ENCODE measurements around the gene SYT17.
"Not testable (repeated sequence)": the region's sequence is repeated elsewhere in the genome, so short reads cannot be mapped to it uniquely, and the experiment has no call there.

Gene SYT17

GRCh38 chr16:19174478-19174877 is 6.4 kb downstream of the SYT17 start:
- no peak for DNase-seq

GRCh38 chr16:19175492-19176262 is 7.6 kb downstream of the SYT17 start:
- no peak for DNase-seq

GRCh38 chr16:19177111-19177739 is 9.2 kb downstream of the SYT17 start:
- DNase-seq = no peak

- peak; percentile 42 for DNase-seq
These were observed 11.8 kb downstream of the SYT17 start for GRCh38 chr16:19179546-19180490.

GRCh38 chr16:19180741-19181140 is 12.7 kb downstream of the SYT17 start:
- no peak for DNase-seq

GRCh38 chr16:19182481-19182880 is 14.4 kb downstream of the SYT17 start:
- DNase-seq = no peak

- DNase-seq = no peak
These were observed 15.1 kb downstream of the SYT17 start for GRCh38 chr16:19183187-19183586.

- DNase-seq = no peak
These were observed 16.9 kb downstream of the SYT17 start for GRCh38 chr16:19184823-19185509.

- DNase-seq = no peak
These were observed 17.4 kb downstream of the SYT17 start for GRCh38 chr16:19185510-19185851.

GRCh38 chr16:19186408-19186807 is 18.4 kb downstream of the SYT17 start:
- no peak for DNase-seq

- DNase-seq = not testable (repeated sequence)
These were observed 19.9 kb downstream of the SYT17 start for GRCh38 chr16:19187961-19188360.

GRCh38 chr16:19188406-19188805 is 20.4 kb downstream of the SYT17 start:
- no peak for DNase-seq

GRCh38 chr16:19192865-19193264 is 24.8 kb downstream of the SYT17 start:
- no peak for DNase-seq

- no peak for DNase-seq
These were observed 28.8 kb downstream of the SYT17 start for GRCh38 chr16:19196871-19197270.

GRCh38 chr16:19203374-19203966 is 35.4 kb downstream of the SYT17 start:
- no peak for DNase-seq

- no peak for DNase-seq
These were observed 42.4 kb downstream of the SYT17 start for GRCh38 chr16:19210280-19210924.

- no peak for DNase-seq
These were observed 42.9 kb downstream of the SYT17 start for GRCh38 chr16:19210968-19211367.

- no peak for DNase-seq
These were observed 44.0 kb downstream of the SYT17 start for GRCh38 chr16:19212059-19212458.

GRCh38 chr16:19213885-19214284 is 45.8 kb downstream of the SYT17 start:
- no peak for DNase-seq

- DNase-seq = no peak
These were observed 47.7 kb downstream of the SYT17 start for GRCh38 chr16:19215705-19216104.

GRCh38 chr16:19218581-19218980 is 50.5 kb downstream of the SYT17 start:
- no peak for DNase-seq

GRCh38 chr16:19219836-19220235 is 51.8 kb downstream of the SYT17 start:
- DNase-seq = no peak
